Measurements from ENCODE around the gene LYPD3. TPM values are rescaled to one million over a fixed set of nuclear protein-coding genes. Genes with fewer than 3 reads are reported as not detected.

The LYPD3 gene
- polyA plus RNA-seq, 3 donors = 0.24 to 22.9 (median 0.48) TPM

- H3K4me3 Mint-ChIP-seq = no peak within 1 kb of the TSS
- 98% methylated on average over 21 of the region's 21 CpGs for WGBS (ENCODE audit: insufficient coverage)
Observed at GRCh38 chr19:43414554-43414953, 50.9 kb downstream of the LYPD3 start, which contains the start of gene TEX101. TSS of gene TEX101 (plus strand) at chr19:43414890. CDS start at chr19:43415920, 1,030 bp downstream.

GRCh38 chr19:43412441-43412840, 53.0 kb downstream of the LYPD3 start:
- H3K27ac ChIP-seq (ENCODE audit: low read depth in 1 of 2, low read length in 2 of 2) = no peak overlapping the region
- Mint-ChIP-seq H3K27me3 (ENCODE audit: low read depth in 3 of 3) (peaks cover 1 to 2% (median 2%) of the 10 kb centered on the region in 3 donors), H3K9me3 (peaks cover 15 to 34% (median 23%) of the 10 kb centered on the region in 7 donors), H3K36me3 (no peaks in the 10 kb centered on the region), H3K4me3 (no peak overlapping the region), H3K4me1 (peaks cover 21% of the 10 kb centered on the region), H3K27ac (no peak overlapping the region)
- H3K27me3 ChIP-seq (ENCODE audit: control insufficient read depth in 2 of 2, insufficient read depth in 2 of 2, low read length in 2 of 2) = no peaks in the 10 kb centered on the region
- H4K20me1 ChIP-seq (ENCODE audit: insufficient read depth, low read length) = no peaks in the 10 kb centered on the region
- no peak overlapping the region for H3K9ac ChIP-seq (ENCODE audit: insufficient read depth, low read length, poor library complexity, severe bottlenecking)
- intact Hi-C loops (cut with micrococcal nuclease) = no loop called here
- H3K4me2 ChIP-seq (replicated peaks; ENCODE audit: extremely low read depth, low read length, poor library complexity, severe bottlenecking) = no peak overlapping the region
- no peak overlapping the region for H2AFZ ChIP-seq (ENCODE audit: insufficient read depth, low read depth, low read length, poor library complexity, severe bottlenecking)
- peaks cover 22 to 26% of the 10 kb centered on the region in 2 donors for H3K4me1 ChIP-seq (ENCODE audit: control insufficient read depth in 1 of 2, insufficient read depth in 2 of 2, low read length in 2 of 2)
- 96% methylated on average over 6 of the region's 6 CpGs for WGBS (ENCODE audit: insufficient coverage)
- H3K36me3 ChIP-seq (replicated peaks in 1 of 2; ENCODE audit: control insufficient read depth in 1 of 2, insufficient read depth in 2 of 2, low read length in 2 of 2) = no peaks in the 10 kb centered on the region
- DNase-seq = no peak
- H3K4me3 ChIP-seq (replicated peaks in 1 of 3; ENCODE audit: low read depth in 2 of 3, low read length in 3 of 3) = no peak overlapping the region
- TF ChIP-seq, protein P1, sequence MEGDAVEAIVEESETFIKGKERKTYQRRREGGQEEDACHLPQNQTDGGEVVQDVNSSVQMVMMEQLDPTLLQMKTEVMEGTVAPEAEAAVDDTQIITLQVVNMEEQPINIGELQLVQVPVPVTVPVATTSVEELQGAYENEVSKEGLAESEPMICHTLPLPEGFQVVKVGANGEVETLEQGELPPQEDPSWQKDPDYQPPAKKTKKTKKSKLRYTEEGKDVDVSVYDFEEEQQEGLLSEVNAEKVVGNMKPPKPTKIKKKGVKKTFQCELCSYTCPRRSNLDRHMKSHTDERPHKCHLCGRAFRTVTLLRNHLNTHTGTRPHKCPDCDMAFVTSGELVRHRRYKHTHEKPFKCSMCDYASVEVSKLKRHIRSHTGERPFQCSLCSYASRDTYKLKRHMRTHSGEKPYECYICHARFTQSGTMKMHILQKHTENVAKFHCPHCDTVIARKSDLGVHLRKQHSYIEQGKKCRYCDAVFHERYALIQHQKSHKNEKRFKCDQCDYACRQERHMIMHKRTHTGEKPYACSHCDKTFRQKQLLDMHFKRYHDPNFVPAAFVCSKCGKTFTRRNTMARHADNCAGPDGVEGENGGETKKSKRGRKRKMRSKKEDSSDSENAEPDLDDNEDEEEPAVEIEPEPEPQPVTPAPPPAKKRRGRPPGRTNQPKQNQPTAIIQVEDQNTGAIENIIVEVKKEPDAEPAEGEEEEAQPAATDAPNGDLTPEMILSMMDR (IDR thresholded peaks at IDR 0.05) = no peak
- H3K9me3 ChIP-seq (replicated peaks in 1 of 2; ENCODE audit: control insufficient read depth in 1 of 2, insufficient read depth in 1 of 2, low read length in 2 of 2) = peaks cover 5 to 23% of the 10 kb centered on the region in 2 donors
- no peaks in the 10 kb centered on the region for H3K79me2 ChIP-seq (ENCODE audit: insufficient read depth, low read length)

More at GRCh38 chr19:43414554-43414953, 50.9 kb downstream of the LYPD3 start, which contains the start of gene TEX101:
- Histone ChIP-seq H3K9ac (ENCODE audit: insufficient read depth, low read length, poor library complexity, severe bottlenecking) (no peak within 1 kb of the TSS), H3K79me2 (ENCODE audit: insufficient read depth, low read length) (no peaks in the 10 kb centered on the region), H3K4me1 (ENCODE audit: control insufficient read depth in 1 of 2, insufficient read depth in 2 of 2, low read length in 2 of 2) (peaks cover 21 to 23% of the 10 kb centered on the region in 2 donors), H3K27me3 (ENCODE audit: control insufficient read depth in 2 of 2, insufficient read depth in 2 of 2, low read length in 2 of 2) (no peaks in the 10 kb centered on the region), H3K36me3 (replicated peaks in 1 of 2; ENCODE audit: control insufficient read depth in 1 of 2, insufficient read depth in 2 of 2, low read length in 2 of 2) (no peaks in the 10 kb centered on the region), H4K20me1 (ENCODE audit: insufficient read depth, low read length) (no peaks in the 10 kb centered on the region), H3K4me2 (replicated peaks; ENCODE audit: extremely low read depth, low read length, poor library complexity, severe bottlenecking) (no peak within 1 kb of the TSS), H3K9me3 (replicated peaks in 1 of 2; ENCODE audit: control insufficient read depth in 1 of 2, insufficient read depth in 1 of 2, low read length in 2 of 2) (peaks cover 5 to 23% of the 10 kb centered on the region in 2 donors), H3K4me3 (replicated peaks in 1 of 3; ENCODE audit: low read depth in 2 of 3, low read length in 3 of 3) (no peak within 1 kb of the TSS), H2AFZ (ENCODE audit: insufficient read depth, low read depth, low read length, poor library complexity, severe bottlenecking) (no peak within 1 kb of the TSS), H3K27ac (ENCODE audit: low read depth in 1 of 2, low read length in 2 of 2) (no peak within 1 kb of the TSS)
- no peaks in the 10 kb centered on the region for H3K36me3 Mint-ChIP-seq
- H3K9me3 Mint-ChIP-seq = peaks cover 11 to 28% (median 23%) of the 10 kb centered on the region in 7 donors
- H3K27me3 Mint-ChIP-seq (ENCODE audit: low read depth in 3 of 3) = peaks cover under 1 to 2% (median 1%) of the 10 kb centered on the region in 3 donors
- intact Hi-C loops (cut with micrococcal nuclease) = no loop called here
- DNase-seq = no peak
- H3K4me1 Mint-ChIP-seq = peaks cover 20% of the 10 kb centered on the region
- TF ChIP-seq, protein P1 (IDR thresholded peaks at IDR 0.05) = no peak
- H3K27ac Mint-ChIP-seq = no peak within 1 kb of the TSS

Other genes with a start within 250 kb of the LYPD3 start
- gene PSG9, start 196.1 kb downstream of the LYPD3 start, polyA plus RNA-seq = not detected
- not detected for gene CD177, start 111.9 kb downstream of the LYPD3 start, polyA plus RNA-seq
- gene TEX101, start 50.7 kb downstream of the LYPD3 start, polyA plus RNA-seq = under 1 TPM in 1 of 3 donors, not detected in 2; 0.16 TPM
- 1 to 10 TPM; 1.4 to 3.4 (median 1.7) TPM for gene PHLDB3, start 39.1 kb upstream of the LYPD3 start, polyA plus RNA-seq
- 100 to 1,000 TPM in 2 of 3 donors, 10 to 100 TPM in 1; 71.2 to 135 (median 111) TPM for gene ETHE1, start 61.6 kb upstream of the LYPD3 start, polyA plus RNA-seq
- gene ZNF575, start 67.6 kb upstream of the LYPD3 start, polyA plus RNA-seq = under 1 TPM; 0.25 to 0.79 (median 0.29) TPM
- gene XRCC1, start 109.9 kb upstream of the LYPD3 start, polyA plus RNA-seq = 10 to 100 TPM; 13.1 to 23.0 (median 19.3) TPM
- 1 to 10 TPM in 1 of 3 donors, under 1 TPM in 2; 0.83 to 1.3 (median 0.93) TPM for gene PINLYP, start 110.2 kb upstream of the LYPD3 start, polyA plus RNA-seq
- 10 to 100 TPM in 1 of 3 donors, 1 to 10 TPM in 2; 1.8 to 49.6 (median 2.9) TPM for gene IRGQ, start 130.5 kb upstream of the LYPD3 start, polyA plus RNA-seq
- 1 to 10 TPM; 3.6 to 8.4 (median 7.2) TPM for gene ZNF576, start 131.0 kb upstream of the LYPD3 start, polyA plus RNA-seq
- gene SRRM5, start 146.5 kb upstream of the LYPD3 start, polyA plus RNA-seq = under 1 TPM in 1 of 3 donors, not detected in 2; 0.36 TPM
- gene ZNF428, start 154.0 kb upstream of the LYPD3 start, polyA plus RNA-seq = 1 to 10 TPM; 3.8 to 5.6 (median 3.9) TPM
- gene CADM4, start 174.2 kb upstream of the LYPD3 start, polyA plus RNA-seq = under 1 TPM; 0.10 to 0.91 (median 0.31) TPM
- gene PLAUR, start 204.6 kb upstream of the LYPD3 start, polyA plus RNA-seq = 1,000 to 10,000 TPM in 1 of 3 donors, 100 to 1,000 TPM in 2; 212 to 1,340 (median 284) TPM